T-helper 9 cell (primary cell): Measurements from ENCODE around the gene RBM14.
"Not testable (repeated sequence)": the region's sequence is repeated elsewhere in the genome, so short reads cannot be mapped to it uniquely, and the experiment has no call there.

Experiments
- DNase-seq: peaks from one replicate; pipeline ENCODE4 v3.0.0-alpha.2; 2020
- total RNA-seq, 2 donors: gene quantifications; one replicate each; lab custom pipeline; 2026; lab: John Stamatoyannopoulos, UW

RBM14 gene
- total RNA-seq, result 84.0 to 267 reads per million in 2 donors

- DNase-seq, result peak; percentile 98
Measured at GRCh38 chr11:66616379-66617154, at the start of gene RBM14. Gene RBM14 (plus strand): TSS chr11:66616630. CDS start chr11:66616721, 91 bp downstream.

GRCh38 chr11:66567787-66568123 is 48.7 kb upstream of the RBM14 start:
- DNase-seq, result no peak

- DNase-seq, result peak; percentile 58
Measured at GRCh38 chr11:66568124-66568916, 48.1 kb upstream of the RBM14 start, which contains the start of gene CTSF. Gene CTSF (minus strand): TSS chr11:66568606. CDS start chr11:66568486, 120 bp downstream.

- DNase-seq, result no peak
Measured at GRCh38 chr11:66569076-66569475, 47.4 kb upstream of the RBM14 start.

GRCh38 chr11:66570079-66570849 is 46.2 kb upstream of the RBM14 start:
- DNase-seq, result no peak

- no peak for DNase-seq
Measured at GRCh38 chr11:66570850-66571180, 45.6 kb upstream of the RBM14 start.

- peak; percentile 83 for DNase-seq
Measured at GRCh38 chr11:66579017-66579606, 37.3 kb upstream of the RBM14 start.

GRCh38 chr11:66580803-66581202 is 35.6 kb upstream of the RBM14 start:
- DNase-seq, result no peak

GRCh38 chr11:66581261-66581660 is 35.2 kb upstream of the RBM14 start:
- no peak for DNase-seq

- not testable (repeated sequence) for DNase-seq
Measured at GRCh38 chr11:66582565-66583147, 33.8 kb upstream of the RBM14 start.

- not testable (repeated sequence) for DNase-seq
Measured at GRCh38 chr11:66585447-66585846, 31.0 kb upstream of the RBM14 start.

GRCh38 chr11:66586136-66586535 is 30.3 kb upstream of the RBM14 start:
- DNase-seq, result no peak

- DNase-seq, result not testable (repeated sequence)
Measured at GRCh38 chr11:66589315-66589714, 27.1 kb upstream of the RBM14 start.

GRCh38 chr11:66589996-66590675 is 26.3 kb upstream of the RBM14 start:
- no peak for DNase-seq

- DNase-seq, result no peak
Measured at GRCh38 chr11:66591175-66591574, 25.3 kb upstream of the RBM14 start.

- DNase-seq, result peak; percentile 99
Measured at GRCh38 chr11:66592457-66593302, 23.8 kb upstream of the RBM14 start, which contains the start of the genes CCDC87 and CCS. Gene CCDC87 (minus strand): TSS chr11:66593063. CDS start chr11:66593015, 48 bp downstream. Gene CCS (plus strand): TSS chr11:66593185. CDS start chr11:66593262, 77 bp downstream.

- no peak for DNase-seq
Measured at GRCh38 chr11:66593303-66593635, 23.2 kb upstream of the RBM14 start.

- no peak for DNase-seq
Measured at GRCh38 chr11:66593650-66594049, 22.8 kb upstream of the RBM14 start.

GRCh38 chr11:66595245-66595904 is 21.1 kb upstream of the RBM14 start:
- DNase-seq, result no peak

GRCh38 chr11:66598993-66599392 is 17.4 kb upstream of the RBM14 start:
- DNase-seq, result no peak
